RWPE2 (cell line): ENCODE measurements around the gene HMGN5.
A peak's percentile ranks its signal among the peaks of the same experiment; 100 is the strongest.

Experiments
- ATAC-seq: fragments of 200-7000 bp; cut with Tn5 transposase; 3 replicates; pipeline ENCODE4 v1.9.1; 2021; ENCODE audit warnings: low read depth
- DNase-seq: peaks from one replicate; pipeline ENCODE4 v3.0.0-alpha.2; 2020; ENCODE audit warnings: low spot score
- H3K27ac ChIP-seq: fragments of 450-650 bp; 2 replicates; pipeline ENCODE4 v1.5.1; 2017; ENCODE audit warnings: mild to moderate bottlenecking; ENCODE audit not compliant: poor library complexity, severe bottlenecking
- H3K27me3 ChIP-seq: fragments of 250-450 bp; sonication (Bioruptor Pico); 2 replicates; pipeline ENCODE4 v1.5.1; 2021; ENCODE audit warnings: mild to moderate bottlenecking, moderate library complexity; ENCODE audit not compliant: insufficient read depth, poor library complexity, severe bottlenecking
- H3K36me3 ChIP-seq: fragments of 250-450 bp; sonication (Bioruptor Pico); 2 replicates; pipeline ENCODE4 v1.5.1; 2020; ENCODE audit warnings: low read depth, mild to moderate bottlenecking, moderate library complexity
- H3K4me1 ChIP-seq: fragments of 250-450 bp; sonication (Bioruptor Pico); 2 replicates; pipeline ENCODE4 v1.5.1; 2021; ENCODE audit warnings: mild to moderate bottlenecking, moderate library complexity; ENCODE audit not compliant: insufficient read depth, poor library complexity, severe bottlenecking
- H3K4me3 ChIP-seq: fragments of 250-450 bp; sonication (Bioruptor Pico); 2 replicates; pipeline ENCODE4 v1.5.1; 2021; ENCODE audit warnings: mild to moderate bottlenecking, moderate library complexity; ENCODE audit not compliant: severe bottlenecking
- H3K9me3 ChIP-seq: fragments of 250-450 bp; sonication (Bioruptor Pico); 2 replicates; pipeline ENCODE4 v1.5.1; 2021; ENCODE audit warnings: mild to moderate bottlenecking, moderate library complexity; ENCODE audit not compliant: severe bottlenecking
- CTCF ChIP-seq: fragments of 450-650 bp; IDR thresholded peaks from one replicate; pipeline ENCODE4 v1.5.1; 2017; ENCODE audit warnings: mild to moderate bottlenecking, moderate library complexity; ENCODE audit not compliant: poor library complexity, severe bottlenecking

Gene HMGN5

GRCh38 chrX:81215685-81216084 lies 14.0 kb upstream of the HMGN5 start:
- H3K36me3 ChIP-seq, result no peaks in the 10 kb centered on the region

GRCh38 chrX:81208916-81209315 lies 7.2 kb upstream of the HMGN5 start:
- no peak for TF ChIP-seq CTCF
- H3K4me1 ChIP-seq, result no peaks in the 10 kb centered on the region
- H3K36me3 ChIP-seq, result no peaks in the 10 kb centered on the region
- no peaks in the 10 kb centered on the region for H3K9me3 ChIP-seq
- H3K27ac ChIP-seq, result no peak overlapping the region
- H3K4me3 ChIP-seq, result no peak overlapping the region
- DNase-seq (no peak), ATAC-seq (no peak)
- H3K27me3 ChIP-seq, result no peaks in the 10 kb centered on the region

More at GRCh38 chrX:81215685-81216084, 14.0 kb upstream of the HMGN5 start:
- Histone ChIP-seq H3K4me1 (no peaks in the 10 kb centered on the region), H3K4me3 (no peak overlapping the region), H3K27me3 (no peaks in the 10 kb centered on the region), H3K9me3 (no peaks in the 10 kb centered on the region), H3K27ac (no peak overlapping the region)
- DNase-seq (no peak), ATAC-seq (no peak)
- no peak for TF ChIP-seq CTCF

- TF ChIP-seq CTCF, result no peak
- ATAC-seq (no peak), DNase-seq (no peak)
- Histone ChIP-seq H3K36me3 (no peaks in the 10 kb centered on the region), H3K27ac (no peak overlapping the region), H3K27me3 (no peaks in the 10 kb centered on the region), H3K4me3 (no peak overlapping the region), H3K9me3 (no peaks in the 10 kb centered on the region), H3K4me1 (no peaks in the 10 kb centered on the region)
Measured at GRCh38 chrX:81206476-81206875, 4.8 kb upstream of the HMGN5 start.

GRCh38 chrX:81205551-81205950 lies 3.8 kb upstream of the HMGN5 start:
- Histone ChIP-seq H3K27ac (no peak overlapping the region), H3K36me3 (no peaks in the 10 kb centered on the region), H3K9me3 (no peaks in the 10 kb centered on the region), H3K27me3 (no peaks in the 10 kb centered on the region), H3K4me1 (no peaks in the 10 kb centered on the region), H3K4me3 (no peak overlapping the region)
- DNase-seq (no peak), ATAC-seq (no peak)
- no peak for TF ChIP-seq CTCF

- no peak for DNase-seq
- no peak for ATAC-seq
- Histone ChIP-seq H3K9me3 (no peaks in the 10 kb centered on the region), H3K27ac (no peak overlapping the region), H3K4me1 (no peaks in the 10 kb centered on the region), H3K36me3 (no peaks in the 10 kb centered on the region), H3K27me3 (no peaks in the 10 kb centered on the region), H3K4me3 (peak overlapping the region; percentile 51)
- TF ChIP-seq CTCF, result no peak
Measured at GRCh38 chrX:81202943-81203342, 1.2 kb upstream of the HMGN5 start.
